ENCODE measurements around the gene MYADML2.

DNA sequence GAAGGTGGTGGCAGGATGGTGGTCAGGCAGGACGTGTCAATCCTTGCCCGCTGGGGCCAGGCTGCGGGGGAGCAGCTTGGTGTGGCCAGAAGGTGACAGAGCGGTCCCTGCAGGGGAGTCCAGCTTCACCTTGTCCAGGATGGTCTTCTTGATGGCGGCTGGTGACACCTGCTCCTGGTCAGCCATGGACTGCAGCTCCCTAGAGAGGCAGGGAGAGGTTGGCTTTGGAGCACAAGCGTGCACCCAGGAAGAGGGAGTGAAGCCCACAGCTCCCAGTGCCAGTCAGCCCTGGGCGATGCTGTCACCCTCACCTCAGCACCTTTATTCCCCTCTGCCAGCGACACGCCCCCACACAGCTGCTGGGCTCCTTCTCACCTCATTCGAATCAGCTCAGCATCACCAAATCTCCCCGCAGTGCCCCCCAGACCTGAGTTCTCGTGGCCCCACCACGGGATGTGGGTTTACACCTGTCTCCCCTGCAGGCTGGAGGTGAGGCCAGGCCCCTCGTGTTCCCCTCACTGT, 13.8 kb downstream of the MYADML2 start:
- TF ChIP-seq GATA2 (IDR thresholded peaks at IDR 0.05; ENCODE audit: low read depth, low read length): no peak
- no peak for TF ChIP-seq GATA3 (IDR thresholded peaks at IDR 0.05; ENCODE audit: low read depth, low read length)

Data from SH-SY5Y (cell line).